CD4-positive, CD25-positive, alpha-beta regulatory T cell (primary cell): ENCODE measurements around the gene NPLOC4. TPM values are rescaled to one million over a fixed set of nuclear protein-coding genes. Genes with fewer than 3 reads are reported as not detected.
A peak's percentile ranks its signal among the peaks of the same experiment; 100 is the strongest.

Experiments
- ATAC-seq, 2 donors: fragments of 150-1000 bp; cut with Tn5 transposase; one replicate each; pipeline ENCODE4 v1.10.0; 2021; ENCODE audit warnings: low read depth in 2 of 2, moderate number of reproducible peaks in 2 of 2, moderate library complexity in 1 of 2
- DNase-seq, 3 donors: peaks; one replicate each; pipeline versions ENCODE4 v3.0.0 to v3.0.0-alpha.2; 2012 to 2022; ENCODE audit warnings: mixed read lengths in 1 of 3
- H3K27ac ChIP-seq: one replicate; pipeline ENCODE4 v1.7.0; 2013; ENCODE audit warnings: mild to moderate bottlenecking, low read length; ENCODE audit not compliant: insufficient read depth, poor library complexity, severe bottlenecking
- H3K27me3 ChIP-seq: one replicate; pipeline ENCODE4 v1.7.0; 2013; ENCODE audit warnings: low read length; ENCODE audit not compliant: control insufficient read depth, insufficient read depth
- H3K36me3 ChIP-seq: one replicate; pipeline ENCODE4 v1.7.0; 2013; ENCODE audit warnings: mild to moderate bottlenecking, low read length, moderate library complexity; ENCODE audit not compliant: control insufficient read depth, insufficient read depth
- H3K4me1 ChIP-seq: 2 replicates; pipeline ENCODE4 v1.7.0; 2013; ENCODE audit warnings: mild to moderate bottlenecking, low read length; ENCODE audit not compliant: insufficient read depth, control insufficient read depth, poor library complexity, severe bottlenecking
- H3K4me3 ChIP-seq: one replicate; pipeline ENCODE4 v1.7.0; 2013; ENCODE audit warnings: low read depth, mild to moderate bottlenecking, low read length, moderate library complexity
- H3K9me3 ChIP-seq, 2 experiments: 1 replicate in 1 of 2; 2 replicates in 1 of 2; pipeline ENCODE4 v1.7.0; 2013; ENCODE audit warnings: low read length in 2 of 2, mild to moderate bottlenecking in 1 of 2, moderate library complexity in 1 of 2; ENCODE audit not compliant: control insufficient read depth in 2 of 2
- H3K27ac Mint-ChIP-seq, 3 donors: one replicate each; pipeline ENCODE4 v1.8.0; 2020 to 2022; ENCODE audit warnings: mild to moderate bottlenecking in 3 of 3, mixed read lengths in 3 of 3, moderate library complexity in 2 of 3
- H3K27me3 Mint-ChIP-seq: one replicate; pipeline ENCODE4 v1.8.0; 2022; ENCODE audit warnings: mild to moderate bottlenecking, mixed read lengths
- H3K36me3 Mint-ChIP-seq: one replicate; pipeline ENCODE4 v1.8.0; 2020; ENCODE audit warnings: mixed read lengths
- H3K4me1 Mint-ChIP-seq, 4 donors: one replicate each; pipeline ENCODE4 v1.8.0; 2020 to 2022; ENCODE audit warnings: mixed read lengths in 4 of 4, mild to moderate bottlenecking in 1 of 4
- H3K4me3 Mint-ChIP-seq, 4 donors: one replicate each; pipeline ENCODE4 v1.8.0; 2020 to 2022; ENCODE audit warnings: mild to moderate bottlenecking in 4 of 4, mixed read lengths in 4 of 4, moderate library complexity in 3 of 4
- H3K9me3 Mint-ChIP-seq, 7 donors: one replicate each; pipeline ENCODE4 v1.8.0; 2020 to 2022; ENCODE audit warnings: mixed read lengths in 7 of 7, mild to moderate bottlenecking in 3 of 7, moderate library complexity in 2 of 7
- polyA plus RNA-seq, 4 donors: library from polyadenylated mRNA; unstranded; fragments of 300-500 nt; fragmentation: Illumina TruSeq; gene quantifications; one replicate each; pipeline ENCODE4 v1.2.3, GENCODE V29; 2021
- total RNA-seq: library from RNA; stranded (reverse); gene quantifications from one replicate; pipeline ENCODE4 v1.2.3, GENCODE V29; 2022

Gene NPLOC4
- total and polyA plus RNA-seq, 5 donors from 2014 or later: 48.6 to 103 (median 51.9) TPM

DNA sequence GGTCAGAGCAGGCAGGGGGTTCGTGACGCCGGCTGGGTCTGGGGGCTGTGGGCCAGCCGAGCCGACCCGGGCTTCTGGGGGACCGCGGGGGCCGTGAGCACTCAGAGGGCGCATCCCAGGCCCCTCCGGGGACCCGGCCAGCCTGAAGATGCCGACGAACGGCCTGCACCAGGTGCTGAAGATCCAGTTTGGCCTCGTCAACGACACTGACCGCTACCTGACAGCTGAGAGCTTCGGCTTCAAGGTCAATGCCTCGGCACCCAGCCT lies 108.6 kb downstream of the NPLOC4 start:
- Mint-ChIP-seq H3K27ac (no peak overlapping the region), H3K4me3 (no peak overlapping the region), H3K9me3 (no peaks in the 10 kb centered on the region), H3K36me3 (no peaks in the 10 kb centered on the region), H3K4me1 (no peaks in the 10 kb centered on the region), H3K27me3 (peaks cover 11% of the 10 kb centered on the region)
- Histone ChIP-seq H3K4me3 (no peak overlapping the region), H3K4me1 (no peaks in the 10 kb centered on the region), H3K36me3 (no peaks in the 10 kb centered on the region), H3K27me3 (no peaks in the 10 kb centered on the region), H3K9me3 (no peaks in the 10 kb centered on the region), H3K27ac (no peak overlapping the region)
- no peak for ATAC-seq
- no peak for DNase-seq

DNA sequence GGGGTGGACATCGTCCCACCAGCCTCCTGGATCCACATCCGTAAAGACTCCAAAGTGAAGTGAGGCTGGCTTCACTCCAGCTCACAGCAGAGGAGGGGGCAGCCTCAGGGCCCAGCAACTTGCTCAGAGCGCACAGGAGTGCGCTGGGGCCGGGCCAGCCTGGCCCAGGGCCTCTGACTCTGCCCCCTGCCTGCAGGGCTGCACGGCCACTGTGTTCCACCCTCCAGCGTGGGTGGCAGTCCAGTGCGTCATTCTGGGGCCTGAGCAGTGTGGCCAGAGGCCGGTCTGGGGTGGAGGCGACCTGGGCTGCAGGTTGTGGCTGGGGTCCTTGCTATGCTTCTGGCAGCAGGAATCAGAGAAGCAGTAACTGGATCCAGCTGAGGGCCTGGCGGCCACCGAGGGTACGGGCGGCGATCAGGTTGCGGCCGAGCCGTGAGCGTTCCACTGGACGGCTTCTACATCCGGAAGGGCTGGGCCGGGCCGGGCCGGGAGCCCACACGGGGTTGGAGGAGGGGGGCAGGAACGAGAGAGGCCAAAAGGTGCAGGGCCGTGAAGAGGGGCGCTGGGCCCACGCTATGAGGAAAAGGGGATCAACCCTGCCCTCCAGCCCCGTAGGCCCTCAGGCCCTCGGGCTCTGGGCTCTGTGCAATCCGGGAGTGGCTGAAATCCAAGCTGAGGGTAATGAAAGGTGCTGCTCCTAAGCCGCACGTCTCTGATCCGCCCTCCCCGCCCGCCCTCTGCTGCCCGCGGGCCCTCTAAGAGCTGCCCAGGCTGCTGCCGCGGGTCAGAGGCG lies 109.1 kb downstream of the NPLOC4 start, which contains the start of gene FSCN2:
Gene FSCN2 (plus strand): TSS at position 787 of the 793 bp plus-strand sequence. CDS start 155 bp downstream, outside the sequence.
- H3K27ac Mint-ChIP-seq: no peak within 1 kb of the TSS
- Histone ChIP-seq H3K27ac (no peak within 1 kb of the TSS), H3K4me1 (no peaks in the 10 kb centered on the region), H3K9me3 (no peaks in the 10 kb centered on the region), H3K27me3 (no peaks in the 10 kb centered on the region), H3K4me3 (no peak within 1 kb of the TSS), H3K36me3 (no peaks in the 10 kb centered on the region)
- no peaks in the 10 kb centered on the region for H3K9me3 Mint-ChIP-seq
- DNase-seq: no peak
- no peaks in the 10 kb centered on the region for H3K36me3 Mint-ChIP-seq
- H3K27me3 Mint-ChIP-seq: peaks cover 11% of the 10 kb centered on the region
- H3K4me3 Mint-ChIP-seq: no peak within 1 kb of the TSS
- no peaks in the 10 kb centered on the region for H3K4me1 Mint-ChIP-seq
- ATAC-seq: no peak

DNA sequence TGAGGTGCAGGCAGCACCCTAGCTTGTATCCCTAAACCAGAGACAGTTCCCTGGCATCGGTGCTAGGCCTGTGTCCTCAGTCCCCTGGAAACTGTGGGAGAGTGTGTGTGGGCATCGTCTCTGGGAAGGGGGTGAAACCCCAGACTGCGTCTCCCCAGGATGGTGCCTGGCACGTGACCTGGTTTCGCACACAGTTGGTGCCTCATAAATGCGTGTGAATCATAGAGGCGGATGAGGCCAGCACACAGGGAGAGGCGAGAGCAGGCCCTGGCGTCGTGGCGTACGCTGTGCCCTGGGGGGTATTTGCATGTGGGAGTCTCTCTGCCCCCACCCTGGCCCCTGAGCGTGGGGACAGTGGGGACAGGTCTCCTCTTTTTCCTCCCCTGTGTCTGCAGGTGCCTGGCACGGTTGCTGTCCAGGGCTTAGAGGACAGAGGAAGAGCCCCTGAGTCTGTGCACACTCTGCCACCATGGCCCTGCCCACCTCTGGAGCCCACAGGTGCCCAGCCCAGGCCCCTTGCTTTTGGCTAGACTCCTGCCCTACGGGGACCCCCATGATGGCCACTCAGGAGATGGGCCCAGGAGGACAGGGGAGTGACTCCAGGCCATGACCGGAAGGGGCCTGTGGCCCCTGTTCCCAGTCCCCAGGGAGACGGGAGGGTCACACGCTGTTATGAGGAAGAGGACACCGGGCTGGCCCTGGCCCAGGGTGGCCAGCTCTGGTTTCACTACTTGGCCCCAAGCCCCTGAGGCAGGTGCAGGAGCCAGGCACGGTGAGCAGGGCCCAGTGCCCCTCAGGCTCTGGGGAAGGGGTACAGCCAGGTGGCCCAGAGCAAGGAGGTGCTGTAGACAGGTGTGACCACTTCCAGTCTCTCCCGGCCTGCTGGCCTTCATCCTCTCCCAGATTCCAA lies 110.0 kb downstream of the NPLOC4 start:
- DNase-seq (no peak), ATAC-seq (no peak)
- H3K36me3 Mint-ChIP-seq: no peaks in the 10 kb centered on the region
- no peak overlapping the region for H3K4me3 Mint-ChIP-seq
- H3K4me1 ChIP-seq: no peaks in the 10 kb centered on the region
- no peak overlapping the region for H3K4me3 ChIP-seq
- H3K4me1 Mint-ChIP-seq: no peaks in the 10 kb centered on the region
- peaks cover 11% of the 10 kb centered on the region for H3K27me3 Mint-ChIP-seq
- H3K27ac ChIP-seq: no peak overlapping the region
- no peaks in the 10 kb centered on the region for H3K9me3 Mint-ChIP-seq
- H3K27me3 ChIP-seq: no peaks in the 10 kb centered on the region
- H3K36me3 ChIP-seq: no peaks in the 10 kb centered on the region
- H3K27ac Mint-ChIP-seq: no peak overlapping the region
- no peaks in the 10 kb centered on the region for H3K9me3 ChIP-seq

DNA sequence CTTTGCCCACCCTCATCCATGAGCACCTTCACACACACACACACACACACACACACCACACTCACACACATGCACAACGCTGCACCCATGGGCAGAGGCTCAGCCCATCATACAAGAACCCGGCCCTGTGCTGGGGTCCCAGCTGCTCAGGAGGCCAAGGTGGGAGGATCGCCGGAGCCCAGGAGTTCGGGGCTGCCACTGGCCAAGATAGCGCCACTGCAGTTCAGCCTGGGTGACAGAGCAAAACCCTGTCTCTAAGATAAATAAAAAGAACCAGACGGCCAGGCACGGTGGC lies 112.1 kb downstream of the NPLOC4 start:
- Histone ChIP-seq H3K27me3 (no peaks in the 10 kb centered on the region), H3K27ac (no peak overlapping the region), H3K36me3 (no peaks in the 10 kb centered on the region), H3K9me3 (no peaks in the 10 kb centered on the region), H3K4me1 (peaks cover 3% of the 10 kb centered on the region), H3K4me3 (no peak overlapping the region)
- Mint-ChIP-seq H3K9me3 (no peaks in the 10 kb centered on the region), H3K36me3 (no peaks in the 10 kb centered on the region), H3K4me3 (no peak overlapping the region), H3K27me3 (peaks cover 20% of the 10 kb centered on the region), H3K4me1 (peaks cover 0 to 7% (median 4%) of the 10 kb centered on the region in 4 donors), H3K27ac (no peak overlapping the region)
- no peak for DNase-seq
- no peak for ATAC-seq

DNA sequence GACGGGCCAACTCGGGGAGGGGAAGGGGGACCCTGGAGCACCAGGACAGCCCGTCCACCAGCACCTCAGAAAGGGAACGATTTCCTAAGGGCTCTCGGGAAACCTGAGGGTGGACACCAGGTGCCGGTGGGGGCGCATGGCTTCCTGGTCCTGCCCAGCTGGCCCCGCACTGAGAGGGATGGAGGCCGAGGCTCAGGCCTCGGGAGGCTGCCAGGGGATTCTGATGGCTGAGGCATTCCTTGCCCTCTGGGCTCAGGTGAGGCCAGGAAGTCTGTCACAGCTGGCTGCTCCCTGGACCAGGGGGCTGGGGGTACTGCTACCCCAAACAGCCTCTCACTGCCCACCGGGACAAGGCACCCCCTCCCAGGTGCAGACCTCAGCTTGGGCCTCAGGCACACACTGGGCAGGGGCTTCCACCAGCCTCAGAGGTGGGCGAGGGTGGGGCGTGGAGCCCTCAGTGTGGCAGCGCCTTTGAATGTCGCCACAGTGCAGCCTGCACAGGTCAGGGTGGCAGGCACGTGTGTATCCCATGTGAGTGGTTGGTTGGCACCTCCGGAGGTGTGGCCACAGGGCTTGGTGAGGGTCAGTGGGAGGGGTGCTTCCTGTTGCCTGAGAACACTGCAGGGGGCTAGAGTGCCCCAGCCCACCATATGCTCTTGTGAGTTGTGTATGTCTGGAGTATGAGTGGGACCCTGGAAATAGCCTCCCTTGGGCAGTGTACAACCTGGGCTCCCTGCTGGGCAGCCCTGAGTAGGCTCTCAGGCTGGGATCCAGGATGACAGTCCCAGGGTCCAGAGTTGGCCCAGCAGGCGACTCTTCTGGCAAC lies 112.7 kb downstream of the NPLOC4 start:
- no peak overlapping the region for H3K27ac Mint-ChIP-seq
- DNase-seq (no peak), ATAC-seq (no peak)
- H3K9me3 ChIP-seq: no peaks in the 10 kb centered on the region
- no peaks in the 10 kb centered on the region for H3K9me3 Mint-ChIP-seq
- H3K4me1 Mint-ChIP-seq: peaks cover 0 to 7% (median 4%) of the 10 kb centered on the region in 4 donors
- no peaks in the 10 kb centered on the region for H3K36me3 Mint-ChIP-seq
- no peak overlapping the region for H3K4me3 ChIP-seq
- H3K27ac ChIP-seq: no peak overlapping the region
- no peaks in the 10 kb centered on the region for H3K36me3 ChIP-seq
- peaks cover 17% of the 10 kb centered on the region for H3K27me3 Mint-ChIP-seq
- no peak overlapping the region for H3K4me3 Mint-ChIP-seq
- peaks cover 8% of the 10 kb centered on the region for H3K4me1 ChIP-seq
- no peaks in the 10 kb centered on the region for H3K27me3 ChIP-seq

DNA sequence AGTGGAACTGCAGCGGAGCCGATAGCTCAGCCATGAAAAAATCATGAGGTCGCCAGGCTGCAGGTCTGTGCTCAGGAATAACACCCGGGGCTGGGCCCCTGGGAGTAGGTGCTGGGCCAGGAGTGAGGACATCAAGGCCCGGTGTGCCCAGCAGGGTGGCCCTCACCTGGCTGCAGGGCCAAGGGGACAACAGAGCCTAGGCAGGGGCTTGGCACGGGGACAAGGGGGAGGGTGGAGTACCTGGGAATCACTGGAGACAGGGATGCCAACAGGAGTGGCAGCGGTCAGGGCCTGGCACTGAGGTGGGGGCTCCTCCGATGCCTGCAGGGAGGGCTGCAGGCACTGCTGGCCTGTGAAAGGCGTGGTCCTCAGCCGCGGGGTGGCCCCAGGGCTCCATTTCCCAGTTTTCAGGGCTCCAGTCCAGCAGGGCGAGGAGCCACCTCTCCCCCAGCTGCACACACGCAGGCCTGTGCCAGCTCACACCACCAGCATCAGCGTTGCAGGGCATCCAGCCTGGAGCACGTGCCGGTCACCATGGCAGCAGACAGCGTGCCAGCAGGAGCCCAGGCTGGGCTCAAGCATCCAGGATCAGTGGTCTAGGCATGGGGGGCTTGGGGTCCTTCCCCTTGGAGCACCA lies 113.4 kb downstream of the NPLOC4 start:
- no peak for ATAC-seq
- Histone ChIP-seq H3K27ac (no peak overlapping the region), H3K36me3 (no peaks in the 10 kb centered on the region), H3K27me3 (no peaks in the 10 kb centered on the region), H3K4me3 (no peak overlapping the region), H3K9me3 (no peaks in the 10 kb centered on the region), H3K4me1 (peaks cover 16% of the 10 kb centered on the region)
- H3K27me3 Mint-ChIP-seq: peaks cover 14% of the 10 kb centered on the region
- H3K4me3 Mint-ChIP-seq: peak overlapping the region in 1 of 4 donors; percentile 27
- no peaks in the 10 kb centered on the region for H3K9me3 Mint-ChIP-seq
- H3K27ac Mint-ChIP-seq: no peak overlapping the region
- H3K4me1 Mint-ChIP-seq: peaks cover 0 to 7% (median 5%) of the 10 kb centered on the region in 4 donors
- H3K36me3 Mint-ChIP-seq: no peaks in the 10 kb centered on the region
- DNase-seq: no peak
